Activated naive CD4-positive, alpha-beta T cell treated with anti-CD3 and anti-CD28 coated beads, Interleukin-2, amount 10 ng/mL, durations not matched to agents 7 days and 5 days (primary cell): ENCODE results near the gene CARMIL3.

Experiments used
- CTCF ChIA-PET: fragments of 350-600 bp; sonication (Branson Sonifier 250); formaldehyde crosslinking; loops from one replicate; lab custom pipeline; 2021; ENCODE audit warnings: antibody characterized with exemption; lab: Charles Lee
- DNase-seq: peaks from one replicate; pipeline ENCODE4 v3.0.0-alpha.2; 2020
- H3K27ac Mint-ChIP-seq: one replicate; pipeline ENCODE4 v1.8.0; 2021; ENCODE audit warnings: mild to moderate bottlenecking, moderate library complexity, mixed read lengths
- H3K27me3 Mint-ChIP-seq: one replicate; pipeline ENCODE4 v1.8.0; 2021; ENCODE audit warnings: mild to moderate bottlenecking, mixed read lengths
- H3K36me3 Mint-ChIP-seq: one replicate; pipeline ENCODE4 v1.8.0; 2021; ENCODE audit warnings: mixed read lengths
- H3K4me1 Mint-ChIP-seq: one replicate; pipeline ENCODE4 v1.8.0; 2021; ENCODE audit warnings: mixed read lengths
- H3K4me3 Mint-ChIP-seq: one replicate; pipeline ENCODE4 v1.8.0; 2021; ENCODE audit warnings: mild to moderate bottlenecking, moderate library complexity, mixed read lengths
- H3K9me3 Mint-ChIP-seq: one replicate; pipeline ENCODE4 v1.8.0; 2021; ENCODE audit warnings: mixed read lengths

Gene CARMIL3

DNA sequence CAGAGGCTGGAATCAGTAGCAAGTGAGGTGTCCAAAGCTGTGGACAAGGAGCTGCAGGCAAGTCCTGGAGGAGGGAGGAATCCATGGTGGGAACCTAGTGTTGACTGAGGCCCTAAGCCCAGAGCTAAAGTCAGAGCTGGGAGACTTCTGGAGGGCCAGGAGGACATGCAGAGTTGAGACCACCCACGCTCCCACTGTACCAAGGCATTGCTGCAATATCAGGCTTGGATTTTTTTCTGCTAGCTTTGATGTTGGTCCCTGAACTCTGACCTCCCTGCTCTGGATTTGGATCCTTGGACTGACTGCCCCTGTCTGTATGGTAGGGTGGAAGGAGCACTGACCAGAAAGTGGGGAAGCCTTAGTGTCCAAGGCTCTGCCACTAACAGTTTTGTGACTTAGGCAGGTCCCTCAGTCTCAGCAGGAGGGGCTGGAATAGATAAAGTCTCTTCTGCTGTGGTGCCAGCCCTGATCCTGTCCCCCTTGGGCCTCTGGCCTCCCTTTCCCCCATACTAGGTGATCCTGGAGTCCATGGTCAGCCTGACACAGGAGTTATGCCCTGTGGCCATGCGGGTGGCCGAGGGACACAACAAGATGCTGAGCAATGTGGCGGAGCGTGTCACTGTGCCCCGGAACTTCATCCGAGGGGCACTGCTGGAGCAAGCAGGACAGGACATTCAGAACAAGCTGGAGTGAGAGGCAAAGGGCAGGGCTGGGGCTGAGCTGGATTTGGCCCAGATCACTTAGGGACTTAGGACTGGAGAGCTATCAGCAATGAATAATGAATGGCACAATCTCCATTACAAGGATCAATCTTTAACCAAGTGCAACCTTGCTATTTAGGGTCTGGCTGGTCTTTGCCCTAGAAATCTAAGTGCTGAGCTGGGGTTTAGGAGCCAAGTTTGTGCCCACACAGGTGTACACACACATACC, 9.4 kb downstream of the CARMIL3 start:
- H3K9me3 Mint-ChIP-seq, result no peaks in the 10 kb centered on the region
- H3K4me3 Mint-ChIP-seq, result no peak overlapping the region
- no peaks in the 10 kb centered on the region for H3K36me3 Mint-ChIP-seq
- peaks cover 33% of the 10 kb centered on the region for H3K27me3 Mint-ChIP-seq
- peaks cover 4% of the 10 kb centered on the region for H3K4me1 Mint-ChIP-seq
- no peak for DNase-seq
- CTCF ChIA-PET, result interaction anchor here (0.8 to 7.8 kb wide), 8 partner anchors 11 to 100 kb away, joined by 3 to 240 read pairs (median 6); partner anchors contain the start of genes IRF9 and PCK2
- H3K27ac Mint-ChIP-seq, result no peak overlapping the region

DNA sequence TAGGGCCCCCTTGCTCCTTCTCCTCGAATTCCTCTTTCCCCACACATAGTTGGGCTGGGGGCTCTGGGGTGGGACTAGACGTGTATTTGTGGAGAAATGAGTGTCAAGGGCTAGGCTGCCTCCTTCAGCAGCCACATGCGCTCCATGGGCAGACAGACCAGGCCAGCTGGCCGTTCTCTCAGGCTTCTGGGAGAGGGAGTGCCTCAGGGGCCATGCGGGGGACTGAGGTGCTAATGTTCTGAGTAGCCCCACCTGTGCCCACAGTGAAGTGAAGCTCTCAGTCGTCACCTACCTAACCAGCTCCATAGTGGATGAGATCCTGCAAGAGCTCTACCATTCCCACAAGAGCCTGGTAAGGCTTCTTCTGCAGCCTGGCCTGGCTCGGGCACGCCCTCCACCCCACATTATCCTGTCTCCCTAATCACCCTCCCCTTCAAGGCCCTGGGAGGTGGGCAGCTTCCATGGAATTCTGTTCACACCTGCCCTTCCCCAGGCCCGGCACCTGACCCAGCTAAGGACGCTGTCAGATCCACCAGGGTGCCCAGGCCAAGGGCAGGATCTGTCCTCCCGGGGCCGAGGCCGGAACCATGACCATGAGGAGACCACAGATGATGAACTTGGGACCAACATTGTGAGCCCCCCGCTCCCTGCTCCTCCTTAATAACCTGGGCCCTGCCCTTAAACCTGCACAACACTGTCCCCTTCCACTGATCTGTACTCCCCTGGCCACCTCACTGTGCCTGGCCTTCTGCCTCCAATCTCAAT, 10.6 kb downstream of the CARMIL3 start:
- peaks cover 32% of the 10 kb centered on the region for H3K27me3 Mint-ChIP-seq
- no peak overlapping the region for H3K4me3 Mint-ChIP-seq
- no peaks in the 10 kb centered on the region for H3K9me3 Mint-ChIP-seq
- no peak for DNase-seq
- H3K36me3 Mint-ChIP-seq, result no peaks in the 10 kb centered on the region
- CTCF ChIA-PET, result interaction anchor here (1.0 to 7.8 kb wide), 5 partner anchors 10 to 98 kb away, joined by 4 to 240 read pairs (median 12); partner anchors contain the start of genes IRF9 and PCK2
- no peak overlapping the region for H3K27ac Mint-ChIP-seq
- peaks cover 4% of the 10 kb centered on the region for H3K4me1 Mint-ChIP-seq

DNA sequence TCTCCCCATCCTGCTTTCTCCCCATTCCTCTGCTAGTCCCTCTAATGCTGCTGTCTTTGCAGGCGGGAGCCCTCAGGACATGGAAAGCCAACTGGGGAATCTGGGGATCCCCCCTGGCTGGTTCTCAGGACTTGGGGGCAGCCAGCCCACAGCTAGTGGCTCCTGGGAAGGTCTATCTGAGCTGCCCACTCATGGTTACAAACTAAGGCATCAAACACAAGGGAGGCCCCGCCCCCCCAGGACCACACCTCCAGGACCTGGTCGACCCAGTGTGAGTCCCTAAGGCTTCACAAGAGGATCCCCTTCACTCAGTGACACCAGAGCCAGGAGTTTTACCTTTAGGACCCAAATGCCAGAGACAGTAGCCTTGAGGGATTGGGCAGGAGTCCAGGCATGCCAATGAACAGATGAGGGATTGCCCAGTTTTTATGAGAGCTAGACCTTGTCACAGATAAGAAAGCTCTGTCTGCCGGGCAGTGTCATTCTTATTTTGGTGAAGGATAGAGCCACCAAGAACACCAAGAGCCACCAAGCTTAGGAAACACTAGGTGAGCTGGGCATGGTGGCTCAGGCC, 11.5 kb downstream of the CARMIL3 start:
- Mint-ChIP-seq H3K4me3 (no peak overlapping the region), H3K27me3 (peaks cover 32% of the 10 kb centered on the region), H3K9me3 (no peaks in the 10 kb centered on the region), H3K4me1 (peaks cover 1% of the 10 kb centered on the region), H3K36me3 (no peaks in the 10 kb centered on the region), H3K27ac (no peak overlapping the region)
- CTCF ChIA-PET, result interaction anchor here (0.7 to 1.3 kb wide), 3 partner anchors 10 to 29 kb away, joined by 3 to 6 read pairs (median 5); no protein-coding TSS in a partner anchor
- DNase-seq, result no peak

DNA sequence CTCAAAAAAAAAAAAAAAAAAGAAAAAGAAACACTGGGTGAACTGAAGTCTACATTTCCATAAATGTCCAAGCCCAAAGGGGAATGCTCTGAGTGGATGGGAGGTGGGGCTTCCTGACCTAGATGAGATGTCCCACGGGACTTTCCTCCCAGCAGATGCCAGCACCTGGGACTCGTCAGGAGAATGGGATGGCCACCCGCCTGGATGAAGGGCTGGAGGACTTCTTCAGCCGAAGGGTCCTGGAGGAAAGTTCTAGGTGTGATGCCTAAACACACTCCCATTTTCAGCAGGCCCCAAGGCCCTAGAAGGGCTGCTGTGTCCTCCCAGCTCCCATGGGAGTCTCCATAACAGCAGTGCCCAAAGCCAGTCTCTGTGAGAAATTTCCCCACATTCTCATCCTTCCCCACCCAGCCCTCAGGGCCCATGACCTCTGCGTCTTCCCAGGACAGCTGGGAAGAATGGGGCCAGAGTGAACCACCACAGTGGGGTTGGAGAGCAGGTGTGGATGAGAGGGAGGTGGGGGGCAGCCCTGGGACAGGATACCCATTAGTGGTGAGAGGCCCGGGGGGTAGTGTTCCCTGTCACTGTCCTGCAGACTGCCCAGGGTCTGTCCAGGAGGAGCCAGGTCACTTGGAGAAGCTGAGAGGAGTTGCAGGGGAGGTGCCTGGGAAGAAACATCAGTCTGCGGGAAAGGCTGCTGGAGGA, 12.4 kb downstream of the CARMIL3 start:
- H3K27ac Mint-ChIP-seq, result no peak overlapping the region
- no peak overlapping the region for H3K4me3 Mint-ChIP-seq
- DNase-seq, result no peak
- no peaks in the 10 kb centered on the region for H3K9me3 Mint-ChIP-seq
- peaks cover 40% of the 10 kb centered on the region for H3K27me3 Mint-ChIP-seq
- no peaks in the 10 kb centered on the region for H3K4me1 Mint-ChIP-seq
- no peaks in the 10 kb centered on the region for H3K36me3 Mint-ChIP-seq
- CTCF ChIA-PET, result interaction anchor here (0.7 to 1.3 kb wide), 2 partner anchors 9 to 28 kb away, joined by 5 to 6 read pairs; no protein-coding TSS in a partner anchor

DNA sequence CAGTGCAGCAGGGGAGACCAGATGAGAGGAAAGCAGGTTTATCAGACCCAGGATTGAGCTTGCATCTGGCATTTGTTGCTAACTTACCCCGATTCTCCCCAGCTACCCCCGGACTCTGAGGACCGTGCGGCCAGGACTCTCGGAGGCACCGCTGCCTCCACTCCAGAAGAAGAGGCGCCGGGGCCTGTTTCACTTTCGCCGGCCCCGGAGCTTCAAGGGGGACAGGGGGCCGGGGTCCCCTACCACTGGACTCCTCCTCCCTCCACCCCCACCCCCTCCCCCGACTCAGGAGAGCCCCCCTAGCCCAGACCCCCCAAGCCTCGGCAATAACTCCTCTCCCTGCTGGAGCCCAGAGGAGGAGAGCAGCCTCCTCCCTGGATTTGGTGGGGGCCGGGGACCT, 13.0 kb downstream of the CARMIL3 start:
- H3K4me1 Mint-ChIP-seq, result no peaks in the 10 kb centered on the region
- DNase-seq, result no peak
- no peak overlapping the region for H3K27ac Mint-ChIP-seq
- CTCF ChIA-PET, result interaction anchor here (1.1 kb wide), 1 partner anchor 9 kb away, joined by 4 read pairs; no protein-coding TSS in a partner anchor
- H3K4me3 Mint-ChIP-seq, result no peak overlapping the region
- H3K9me3 Mint-ChIP-seq, result no peaks in the 10 kb centered on the region
- H3K36me3 Mint-ChIP-seq, result no peaks in the 10 kb centered on the region
- peaks cover 46% of the 10 kb centered on the region for H3K27me3 Mint-ChIP-seq

DNA sequence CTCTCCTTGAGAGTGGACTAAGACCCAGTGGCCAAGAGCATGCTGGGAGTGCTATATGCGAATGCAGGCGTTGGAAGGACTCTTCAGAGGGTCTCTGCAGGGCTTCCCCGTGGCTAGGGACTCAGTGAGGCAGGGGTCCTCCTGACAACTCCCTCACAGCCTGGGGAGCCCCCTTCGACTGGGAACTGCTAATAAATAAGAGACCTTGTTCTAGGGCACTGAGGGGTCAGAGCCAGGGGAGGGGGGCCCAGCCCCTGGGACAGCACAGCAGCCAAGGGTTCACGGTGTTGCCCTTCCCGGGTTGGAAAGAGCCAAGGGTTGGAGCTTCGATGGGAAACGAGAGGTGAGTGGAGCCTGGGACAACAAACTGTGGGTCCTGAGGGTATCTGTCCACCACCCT, 13.6 kb downstream of the CARMIL3 start:
- H3K27me3 Mint-ChIP-seq, result peaks cover 52% of the 10 kb centered on the region
- CTCF ChIA-PET, result interaction anchor here (1.1 kb wide), 1 partner anchor 9 kb away, joined by 4 read pairs; no protein-coding TSS in a partner anchor
- H3K4me3 Mint-ChIP-seq, result no peak overlapping the region
- H3K9me3 Mint-ChIP-seq, result no peaks in the 10 kb centered on the region
- no peak for DNase-seq
- H3K4me1 Mint-ChIP-seq, result no peaks in the 10 kb centered on the region
- no peak overlapping the region for H3K27ac Mint-ChIP-seq
- H3K36me3 Mint-ChIP-seq, result no peaks in the 10 kb centered on the region

DNA sequence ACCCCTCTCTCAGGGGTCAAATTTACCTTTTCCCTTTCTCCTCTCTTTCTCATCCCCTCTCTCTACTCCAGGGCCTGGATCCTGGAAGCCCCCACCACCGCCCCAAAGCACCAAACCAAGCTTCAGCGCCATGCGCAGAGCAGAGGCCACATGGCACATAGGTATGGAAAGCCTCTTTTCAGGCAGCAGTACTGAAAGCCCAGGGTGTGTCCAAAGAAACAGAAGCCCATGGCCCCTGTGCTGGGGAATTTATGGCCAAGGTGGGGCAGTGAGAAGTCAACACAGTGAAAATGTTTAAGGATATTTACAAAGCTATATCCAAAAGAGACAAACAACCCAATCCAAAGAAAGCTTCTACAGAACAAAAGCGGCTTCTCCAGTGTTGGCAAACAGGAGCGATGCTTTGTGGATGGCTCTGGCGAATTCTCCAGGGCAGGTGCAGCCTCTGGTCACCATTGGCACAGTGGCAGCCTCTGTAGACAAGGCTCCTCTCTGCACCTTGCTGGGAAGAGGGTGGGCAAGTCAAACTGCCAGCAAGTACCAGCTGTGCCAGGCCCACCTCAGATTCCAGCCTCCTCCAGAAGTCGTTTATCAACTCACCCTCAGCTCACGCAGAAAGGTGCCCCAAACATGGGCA, 14.8 kb downstream of the CARMIL3 start:
- H3K9me3 Mint-ChIP-seq, result no peaks in the 10 kb centered on the region
- H3K27me3 Mint-ChIP-seq, result peaks cover 53% of the 10 kb centered on the region
- no peaks in the 10 kb centered on the region for H3K4me1 Mint-ChIP-seq
- no peaks in the 10 kb centered on the region for H3K36me3 Mint-ChIP-seq
- no peak for DNase-seq
- H3K27ac Mint-ChIP-seq, result no peak overlapping the region
- no peak overlapping the region for H3K4me3 Mint-ChIP-seq
- CTCF ChIA-PET, result interaction anchor here (0.5 to 3.4 kb wide), 4 partner anchors 9 to 42 kb away, joined by 3 to 15 read pairs (median 3); no protein-coding TSS in a partner anchor

DNA sequence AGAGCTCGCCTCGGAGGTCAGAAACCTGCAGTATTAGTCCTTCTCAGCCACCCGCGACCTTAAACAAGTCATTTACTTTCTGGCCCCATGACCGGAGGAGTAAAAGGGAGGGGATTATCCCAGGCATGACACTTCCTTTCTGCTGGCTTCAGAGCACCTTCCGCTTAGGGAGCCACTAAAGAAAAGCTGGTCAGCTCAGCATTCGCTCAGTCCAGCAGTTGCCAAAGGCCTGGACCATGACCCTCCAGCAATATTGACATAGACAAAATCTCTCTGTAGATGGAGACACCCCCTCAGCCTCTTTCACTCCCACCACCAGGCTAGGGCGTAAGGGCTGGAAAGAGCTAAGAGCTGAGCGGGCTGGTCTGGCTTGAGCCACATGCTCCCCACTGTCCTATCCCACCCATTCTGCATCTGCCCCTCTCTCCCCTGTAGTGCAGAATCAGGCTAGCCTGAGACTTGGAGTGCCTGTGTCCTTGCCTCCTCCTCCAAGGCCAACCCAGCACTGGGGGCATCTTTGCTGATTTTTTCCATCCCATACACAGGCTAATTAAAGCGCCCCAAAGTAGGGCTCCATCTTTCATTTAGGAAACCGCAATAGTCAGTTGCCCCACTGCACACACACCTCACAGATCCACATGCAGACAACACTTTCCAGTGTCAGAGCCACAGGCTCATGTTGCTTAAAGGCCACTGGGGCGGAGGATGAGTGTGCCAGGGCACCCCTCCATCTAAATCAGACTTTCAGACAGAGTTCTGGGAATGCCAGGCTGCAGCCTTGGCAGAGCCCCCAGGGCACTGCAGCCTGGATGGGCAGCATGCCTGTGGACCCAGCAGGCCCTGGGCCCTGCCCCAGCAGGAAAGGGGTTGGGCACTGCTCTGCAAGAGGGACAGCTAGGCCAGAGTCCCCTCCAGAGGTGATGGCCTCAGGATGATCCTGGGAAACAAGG, 15.6 kb downstream of the CARMIL3 start:
- Mint-ChIP-seq H3K4me3 (no peak overlapping the region), H3K9me3 (no peaks in the 10 kb centered on the region), H3K36me3 (no peaks in the 10 kb centered on the region), H3K27me3 (peaks cover 53% of the 10 kb centered on the region), H3K27ac (no peak overlapping the region), H3K4me1 (no peaks in the 10 kb centered on the region)
- CTCF ChIA-PET, result interaction anchor here (1.0 to 3.4 kb wide), 2 partner anchors 24 to 41 kb away, joined by 3 to 15 read pairs; no protein-coding TSS in a partner anchor
- DNase-seq, result no peak

DNA sequence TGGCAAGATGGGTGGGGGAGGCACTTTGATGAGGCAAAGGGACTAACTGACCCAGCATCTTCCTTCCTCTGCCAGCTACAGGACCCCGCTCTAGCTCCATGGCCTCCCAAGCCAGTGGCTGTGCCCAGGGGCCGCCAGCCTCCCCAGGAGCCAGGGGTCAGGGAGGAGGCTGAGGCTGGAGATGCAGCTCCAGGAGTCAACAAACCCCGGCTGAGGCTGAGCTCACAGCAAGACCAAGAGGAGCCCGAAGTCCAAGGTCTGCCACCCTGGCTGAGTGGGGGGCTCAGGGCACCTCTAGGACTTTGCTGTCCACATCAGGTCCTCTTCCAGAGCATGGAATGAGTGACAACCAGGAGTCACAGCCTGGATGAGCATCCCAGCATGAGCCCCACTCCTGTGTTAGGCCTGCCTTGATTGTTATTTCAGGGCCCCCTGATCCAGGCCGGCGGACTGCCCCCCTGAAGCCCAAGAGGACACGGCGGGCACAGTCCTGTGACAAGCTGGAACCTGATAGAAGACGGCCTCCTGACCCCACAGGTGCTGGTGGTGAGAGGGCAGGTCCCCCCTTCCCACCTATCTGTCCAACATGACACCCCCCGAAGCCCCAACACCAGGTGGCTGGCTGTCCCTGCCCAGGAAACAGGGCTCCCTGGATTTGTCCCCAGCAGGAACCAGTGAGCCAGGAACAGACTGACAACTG, 17.1 kb downstream of the CARMIL3 start:
- CTCF ChIA-PET, result interaction anchor here (2.0 to 3.4 kb wide), 3 partner anchors 11 to 39 kb away, joined by 8 to 15 read pairs (median 11); no protein-coding TSS in a partner anchor
- Mint-ChIP-seq H3K4me3 (no peak overlapping the region), H3K36me3 (no peaks in the 10 kb centered on the region), H3K27ac (no peak overlapping the region), H3K4me1 (no peaks in the 10 kb centered on the region), H3K27me3 (peaks cover 52% of the 10 kb centered on the region), H3K9me3 (no peaks in the 10 kb centered on the region)
- DNase-seq, result no peak

DNA sequence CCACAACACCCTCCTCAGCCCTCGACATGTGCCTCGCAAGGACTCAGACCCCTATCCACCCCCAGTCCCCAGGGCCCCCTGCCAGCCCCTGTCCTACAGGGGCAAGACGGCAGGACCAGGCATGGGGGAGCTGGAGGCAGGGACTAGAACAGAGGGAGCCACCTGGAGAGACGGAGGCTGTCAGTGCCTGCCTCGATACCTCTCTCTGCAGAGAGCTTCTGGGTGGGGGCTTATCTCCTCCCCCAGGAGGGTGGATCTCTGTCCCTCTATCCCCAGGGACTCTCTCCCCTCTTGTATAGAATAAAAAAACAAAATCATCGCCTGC, 17.6 kb downstream of the CARMIL3 start:
- H3K36me3 Mint-ChIP-seq, result no peaks in the 10 kb centered on the region
- no peaks in the 10 kb centered on the region for H3K4me1 Mint-ChIP-seq
- CTCF ChIA-PET, result interaction anchor here (2.0 to 3.4 kb wide), 3 partner anchors 11 to 39 kb away, joined by 8 to 15 read pairs (median 11); no protein-coding TSS in a partner anchor
- no peaks in the 10 kb centered on the region for H3K9me3 Mint-ChIP-seq
- H3K27ac Mint-ChIP-seq, result no peak overlapping the region
- H3K27me3 Mint-ChIP-seq, result peaks cover 53% of the 10 kb centered on the region
- no peak for DNase-seq
- no peak overlapping the region for H3K4me3 Mint-ChIP-seq

DNA sequence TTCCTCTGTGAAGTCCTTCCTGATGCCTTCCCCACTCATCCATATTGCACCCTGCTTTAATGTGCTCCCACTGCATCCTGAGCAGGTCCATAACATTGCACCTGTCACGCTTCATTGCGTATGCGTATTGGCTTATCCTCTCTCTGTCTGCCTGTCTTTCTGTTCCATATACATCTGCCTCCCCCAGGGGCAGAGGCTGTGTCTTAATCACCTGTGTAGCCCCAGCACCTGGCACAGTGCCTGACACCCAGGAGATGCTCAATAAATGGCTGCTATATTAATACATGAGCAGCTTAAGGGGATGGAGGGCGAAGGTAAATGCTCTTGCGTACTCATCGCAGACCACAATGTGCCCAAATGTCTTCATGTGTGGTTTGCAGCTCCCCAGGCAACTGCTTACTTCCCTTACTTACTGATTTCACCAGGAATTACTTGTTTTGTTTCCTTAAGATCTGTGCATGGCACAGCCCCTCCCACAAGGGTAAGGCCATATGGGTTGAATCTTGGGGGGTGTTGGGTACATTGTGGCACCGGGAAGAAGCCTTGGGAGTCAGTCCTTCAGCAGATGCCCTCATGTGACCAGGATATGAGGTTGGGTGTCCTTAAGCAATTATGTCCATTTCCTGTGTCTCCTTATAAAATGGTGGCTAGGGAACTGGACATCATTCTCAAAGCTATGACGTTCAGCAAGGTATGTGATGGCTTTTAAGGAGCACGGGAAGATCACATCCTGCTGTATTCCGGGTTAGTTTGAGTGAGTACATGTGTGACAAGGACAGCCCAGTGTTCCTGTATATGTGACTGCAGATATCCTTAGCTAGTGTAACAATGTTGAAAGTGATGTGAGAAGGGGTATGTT, 18.7 kb downstream of the CARMIL3 start:
- CTCF ChIA-PET, result interaction anchor here (1.0 to 2.6 kb wide), 4 partner anchors 10 to 38 kb away, joined by 4 to 11 read pairs (median 7); no protein-coding TSS in a partner anchor
- DNase-seq, result no peak
- Mint-ChIP-seq H3K4me3 (no peak overlapping the region), H3K9me3 (no peaks in the 10 kb centered on the region), H3K27me3 (peaks cover 47% of the 10 kb centered on the region), H3K4me1 (peaks cover 10% of the 10 kb centered on the region), H3K36me3 (no peaks in the 10 kb centered on the region), H3K27ac (no peak overlapping the region)
